ENCODE results near the gene CDSN. TPM values are rescaled to one million over a fixed set of nuclear protein-coding genes. Genes with fewer than 3 reads are reported as not detected.
A peak's percentile ranks its signal among the peaks of the same experiment; 100 is the strongest.

Gene CDSN
- total RNA-seq, 1 experiment from 2014 or later: not detected

DNA sequence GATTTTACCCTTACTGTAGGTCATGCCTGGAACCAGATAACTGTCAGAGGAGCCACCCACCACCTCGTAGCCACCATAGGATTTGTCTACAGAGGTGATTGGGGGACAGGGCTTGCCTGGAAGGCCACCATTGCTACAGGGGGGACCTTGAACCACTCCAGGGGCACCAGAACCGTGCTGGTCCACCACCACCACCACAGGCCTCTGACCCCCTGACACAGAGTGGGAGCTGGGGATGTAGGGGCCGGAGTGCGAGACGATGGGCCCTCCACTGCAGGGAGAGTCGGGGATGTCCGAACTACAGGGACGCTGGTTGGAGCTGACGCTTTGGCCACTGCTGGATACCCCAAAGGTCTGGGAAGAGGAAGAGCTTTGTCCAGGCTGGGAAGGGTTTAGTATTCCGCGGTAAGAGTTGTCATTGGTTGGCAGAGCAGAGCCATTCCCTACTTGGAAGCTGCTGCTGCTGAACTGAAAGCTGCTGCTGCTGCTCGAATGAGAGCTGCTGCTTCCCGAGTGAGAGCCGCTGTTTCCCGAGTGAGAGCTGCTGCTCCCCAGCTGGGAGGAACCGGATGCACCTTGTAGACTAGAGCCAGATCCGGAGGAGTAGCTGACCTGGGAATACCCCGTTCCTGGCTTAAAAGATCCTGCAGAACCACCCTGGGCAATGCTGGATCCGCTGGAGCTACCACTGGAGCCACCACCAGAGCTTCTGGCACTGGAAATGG is 3.4 kb downstream of the CDSN start:
- H3K36me3 ChIP-seq: no peaks in the 10 kb centered on the region
- no peak overlapping the region for H3K4me3 ChIP-seq
- no peaks in the 10 kb centered on the region for H3K27me3 ChIP-seq (replicated peaks)
- peaks cover 25% of the 10 kb centered on the region for H3K4me1 ChIP-seq (replicated peaks)
- DNase-seq (ENCODE audit: low read depth in 1 of 2, low spot score in 2 of 2): no peak
- H3K27ac ChIP-seq: no peak overlapping the region
- H3K9me3 ChIP-seq (replicated peaks): no peaks in the 10 kb centered on the region

DNA sequence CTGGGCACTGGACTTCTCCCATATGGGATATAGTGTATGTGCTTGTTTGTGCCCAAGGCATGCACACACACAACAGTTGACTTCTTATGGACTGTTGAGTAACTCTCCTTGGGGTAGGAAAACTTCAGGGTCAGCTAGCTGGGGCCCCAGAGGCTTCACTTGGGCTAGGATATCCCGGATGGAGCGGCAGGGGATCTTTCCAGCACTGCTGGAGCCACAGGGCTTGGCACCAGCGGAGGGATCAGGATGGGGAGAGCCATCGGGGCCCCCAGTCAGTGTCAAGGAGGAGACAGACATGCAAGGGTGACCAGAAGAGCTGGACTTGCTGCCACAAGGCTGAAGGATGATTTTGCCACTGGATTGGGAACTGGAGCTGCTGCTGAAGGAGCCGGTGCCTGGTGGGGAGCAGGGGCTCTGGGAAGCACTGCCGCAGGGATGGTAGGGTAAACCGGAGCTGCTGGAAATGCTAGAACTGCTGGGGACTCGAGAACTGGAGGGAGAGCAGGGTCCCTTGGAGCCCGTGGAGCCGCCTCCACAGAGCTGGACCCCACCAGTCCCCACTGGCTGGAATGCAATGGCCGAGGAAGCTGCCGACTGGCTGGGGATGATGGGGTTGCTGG is 4.2 kb downstream of the CDSN start:
- H3K4me1 ChIP-seq (replicated peaks): peaks cover 25% of the 10 kb centered on the region
- no peak for DNase-seq (ENCODE audit: low read depth in 1 of 2, low spot score in 2 of 2)
- H3K4me3 ChIP-seq: no peak overlapping the region
- no peaks in the 10 kb centered on the region for H3K36me3 ChIP-seq
- no peaks in the 10 kb centered on the region for H3K9me3 ChIP-seq (replicated peaks)
- no peak overlapping the region for H3K27ac ChIP-seq
- H3K27me3 ChIP-seq (replicated peaks): no peaks in the 10 kb centered on the region

GRCh38 chr6:31114970-31115849 is 5.0 kb downstream of the CDSN start:
- H3K27ac ChIP-seq: peak overlapping the region; percentile 93
- no peaks in the 10 kb centered on the region for H3K36me3 ChIP-seq
- peak overlapping the region; percentile 22 for H3K4me3 ChIP-seq
- H3K9me3 ChIP-seq (replicated peaks): no peaks in the 10 kb centered on the region
- no peaks in the 10 kb centered on the region for H3K27me3 ChIP-seq (replicated peaks)
- peaks cover 31% of the 10 kb centered on the region for H3K4me1 ChIP-seq (replicated peaks)
- peak in 1 of 2 experiments; percentile 59 for DNase-seq (ENCODE audit: low read depth in 1 of 2, low spot score in 2 of 2)

- no peaks in the 10 kb centered on the region for H3K36me3 ChIP-seq
- no peaks in the 10 kb centered on the region for H3K27me3 ChIP-seq (replicated peaks)
- no peaks in the 10 kb centered on the region for H3K9me3 ChIP-seq (replicated peaks)
- DNase-seq (ENCODE audit: low read depth in 1 of 2, low spot score in 2 of 2): peak; percentile 90 to 94
- H3K4me3 ChIP-seq: peak within 1 kb of the TSS; percentile 22
- H3K27ac ChIP-seq: peak within 1 kb of the TSS; percentile 93
- peaks cover 34% of the 10 kb centered on the region for H3K4me1 ChIP-seq (replicated peaks)
Observed at GRCh38 chr6:31114541-31114878, 5.7 kb downstream of the CDSN start, which contains the start of gene PSORS1C1. TSS of gene PSORS1C1 (plus strand) at chr6:31114800. CDS start at chr6:31129633, 14,833 bp downstream.

GRCh38 chr6:31113861-31114540 is 6.2 kb downstream of the CDSN start:
- H3K27ac ChIP-seq: peak overlapping the region; percentile 93
- DNase-seq (ENCODE audit: low read depth in 1 of 2, low spot score in 2 of 2): no peak

DNA sequence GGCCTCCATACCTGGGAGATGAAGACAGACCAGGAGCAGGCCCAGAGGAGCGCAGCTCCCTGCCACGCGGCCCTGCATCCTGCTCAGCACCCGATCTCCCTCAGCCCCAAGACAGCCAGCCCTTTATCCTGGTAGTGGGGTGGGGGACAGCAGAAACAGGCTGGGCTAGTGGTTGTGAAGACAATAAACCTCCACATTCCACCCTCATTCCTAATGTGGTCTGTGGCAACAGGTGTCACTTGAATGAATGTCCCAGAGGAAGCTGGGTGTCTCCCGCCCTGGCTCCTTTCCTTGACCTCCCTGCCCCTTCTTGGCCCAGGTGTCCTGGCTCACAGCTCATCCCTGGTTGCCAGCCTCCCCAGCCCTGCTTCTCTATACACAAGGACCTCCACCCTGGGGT is 7.8 kb downstream of the CDSN start, which contains the start of gene C6orf15:
Gene C6orf15 (minus strand): TSS at position 98 of the 400 bp plus-strand sequence. CDS start 20 bp downstream, at position 78.
- Histone ChIP-seq H3K4me1 (replicated peaks) (peaks cover 34% of the 10 kb centered on the region), H3K4me3 (no peak within 1 kb of the TSS), H3K27ac (no peak within 1 kb of the TSS), H3K27me3 (replicated peaks) (no peaks in the 10 kb centered on the region), H3K9me3 (replicated peaks) (no peaks in the 10 kb centered on the region), H3K36me3 (no peaks in the 10 kb centered on the region)
- no peak for DNase-seq (ENCODE audit: low read depth in 1 of 2, low spot score in 2 of 2)

More at GRCh38 chr6:31113861-31114540, 6.2 kb downstream of the CDSN start:
- Histone ChIP-seq H3K9me3 (replicated peaks) (no peaks in the 10 kb centered on the region), H3K4me3 (peak overlapping the region; percentile 22; the same call in 1 of the 2 replicates), H3K27me3 (replicated peaks) (no peaks in the 10 kb centered on the region), H3K36me3 (no peaks in the 10 kb centered on the region), H3K4me1 (replicated peaks) (peaks cover 34% of the 10 kb centered on the region)

DNA sequence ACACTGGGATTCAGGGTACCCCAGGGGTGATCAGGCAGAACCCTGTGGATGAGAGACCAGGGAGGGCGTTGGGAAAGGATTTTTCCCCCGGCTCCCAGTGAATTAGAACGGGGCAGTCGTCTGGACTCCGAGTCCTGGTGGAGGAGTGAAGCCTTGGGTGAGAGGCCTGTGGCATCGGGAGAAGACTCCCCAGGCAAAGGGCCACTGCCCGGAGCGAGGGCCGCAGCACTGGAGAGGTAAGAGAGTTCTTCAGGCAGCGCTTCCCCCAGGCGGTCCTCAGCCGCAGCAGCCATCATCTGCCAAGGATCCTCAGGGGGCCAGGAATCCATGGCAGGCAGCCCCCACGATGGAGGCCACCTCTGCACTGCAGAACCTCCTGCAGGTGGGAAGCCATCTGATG is 8.5 kb downstream of the CDSN start:
- Histone ChIP-seq H3K9me3 (replicated peaks) (no peaks in the 10 kb centered on the region), H3K4me3 (no peak overlapping the region), H3K27me3 (replicated peaks) (no peaks in the 10 kb centered on the region), H3K36me3 (no peaks in the 10 kb centered on the region), H3K4me1 (replicated peaks) (peaks cover 34% of the 10 kb centered on the region), H3K27ac (no peak overlapping the region)
- DNase-seq (ENCODE audit: low read depth in 1 of 2, low spot score in 2 of 2): no peak

- Histone ChIP-seq H3K9me3 (replicated peaks) (no peaks in the 10 kb centered on the region), H3K36me3 (no peaks in the 10 kb centered on the region), H3K4me1 (replicated peaks) (peaks cover 33% of the 10 kb centered on the region), H3K4me3 (no peak overlapping the region), H3K27me3 (replicated peaks) (no peaks in the 10 kb centered on the region), H3K27ac (no peak overlapping the region)
- no peak for DNase-seq (ENCODE audit: low read depth in 1 of 2, low spot score in 2 of 2)
Observed at GRCh38 chr6:31110825-31111582, 9.2 kb downstream of the CDSN start.

DNA sequence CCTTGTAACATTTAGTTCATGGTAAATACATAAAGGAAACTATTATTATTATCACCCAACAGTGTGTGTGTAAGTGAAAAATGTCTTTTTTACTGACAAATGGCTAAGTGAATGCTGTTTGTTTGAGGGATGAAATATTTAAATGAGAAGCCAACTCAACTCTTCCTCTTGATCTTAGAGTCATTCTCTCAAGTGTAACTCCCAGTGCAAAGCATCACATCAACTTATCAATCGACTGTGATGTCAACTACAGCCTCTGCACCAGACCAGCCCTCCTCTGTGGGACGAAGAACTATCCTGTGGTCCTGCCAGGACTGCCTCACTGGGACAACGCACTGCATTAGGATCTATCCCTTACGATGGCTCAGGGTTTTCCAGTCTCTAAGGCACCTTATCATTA is 13.2 kb downstream of the CDSN start:
- Histone ChIP-seq H3K27ac (no peak overlapping the region), H3K36me3 (no peaks in the 10 kb centered on the region), H3K27me3 (replicated peaks) (no peaks in the 10 kb centered on the region), H3K4me3 (no peak overlapping the region), H3K4me1 (replicated peaks) (peaks cover 9% of the 10 kb centered on the region), H3K9me3 (replicated peaks) (no peaks in the 10 kb centered on the region)
- no peak for DNase-seq (ENCODE audit: low read depth in 1 of 2, low spot score in 2 of 2)

DNA sequence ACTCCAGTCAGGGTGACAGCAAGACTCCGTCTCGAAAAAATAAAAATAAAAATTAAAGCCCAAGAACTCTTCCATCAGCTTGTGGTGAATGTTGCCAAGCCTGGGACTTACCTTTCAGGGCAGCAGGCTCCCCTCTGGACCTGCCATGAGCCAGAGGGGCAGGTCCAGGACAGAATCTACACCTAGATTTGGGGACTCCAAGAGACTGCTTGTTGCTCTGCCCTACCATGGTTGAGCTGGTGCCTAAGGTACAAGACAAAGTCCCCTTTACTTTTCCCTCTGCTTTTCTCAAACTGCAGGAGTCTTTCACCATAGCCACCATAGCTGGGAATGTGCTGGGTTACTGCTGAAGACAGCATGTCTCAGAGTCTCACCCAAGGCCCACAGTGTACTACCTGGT is 17.1 kb downstream of the CDSN start:
- no peak overlapping the region for H3K27ac ChIP-seq
- no peaks in the 10 kb centered on the region for H3K27me3 ChIP-seq (replicated peaks)
- H3K4me3 ChIP-seq: no peak overlapping the region
- no peak for DNase-seq (ENCODE audit: low read depth in 1 of 2, low spot score in 2 of 2)
- no peaks in the 10 kb centered on the region for H3K9me3 ChIP-seq (replicated peaks)
- H3K4me1 ChIP-seq (replicated peaks): no peaks in the 10 kb centered on the region
- no peaks in the 10 kb centered on the region for H3K36me3 ChIP-seq

DNA sequence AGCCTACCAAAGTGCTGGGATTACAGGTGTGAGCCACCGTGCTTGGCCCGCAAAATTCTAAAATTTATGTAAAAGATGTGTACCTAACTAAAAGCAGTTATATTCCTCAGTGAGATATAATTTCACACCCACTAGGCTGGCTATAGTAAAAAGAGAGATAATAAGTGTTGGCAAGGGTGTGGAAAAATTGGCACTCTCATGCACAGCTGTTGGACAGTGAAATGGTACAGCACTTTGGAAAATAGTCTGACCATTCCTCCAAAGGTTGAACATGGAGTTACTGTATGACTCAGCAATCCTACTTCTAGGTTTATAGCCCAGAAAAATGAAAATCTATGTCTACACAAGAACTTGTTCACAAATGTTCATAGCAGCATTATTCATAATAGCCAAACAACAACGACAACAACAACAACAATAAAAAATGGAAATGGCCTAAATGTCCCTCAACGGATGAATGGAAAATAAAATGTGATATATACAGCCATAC is 21.8 kb downstream of the CDSN start:
- H3K4me3 ChIP-seq: no peak overlapping the region
- no peaks in the 10 kb centered on the region for H3K27me3 ChIP-seq (replicated peaks)
- H3K27ac ChIP-seq: no peak overlapping the region
- H3K4me1 ChIP-seq (replicated peaks): peaks cover 12% of the 10 kb centered on the region
- no peaks in the 10 kb centered on the region for H3K9me3 ChIP-seq (replicated peaks)
- DNase-seq (ENCODE audit: low read depth in 1 of 2, low spot score in 2 of 2): no peak
- H3K36me3 ChIP-seq: no peaks in the 10 kb centered on the region

DNA sequence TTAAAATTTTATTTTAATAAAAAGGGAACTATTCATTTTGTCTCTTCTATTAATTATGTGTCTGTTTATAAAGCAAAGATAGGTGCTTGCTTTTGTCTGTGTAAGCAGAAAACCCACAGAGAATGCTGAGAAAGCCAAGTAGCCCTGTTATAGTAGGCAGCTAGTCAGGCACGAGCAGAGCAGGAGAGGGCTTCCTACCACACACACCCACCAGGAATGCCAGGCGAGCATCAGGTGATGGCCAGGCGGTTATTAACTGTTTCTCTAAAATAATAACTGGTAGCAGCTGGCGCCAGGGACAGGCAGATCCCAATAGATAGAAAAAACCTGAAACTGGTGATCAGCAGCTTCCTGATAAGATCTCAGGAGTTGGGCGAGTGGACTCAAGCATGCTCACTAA is 23.6 kb downstream of the CDSN start:
- H3K36me3 ChIP-seq: no peaks in the 10 kb centered on the region
- H3K4me3 ChIP-seq: no peak overlapping the region
- no peaks in the 10 kb centered on the region for H3K9me3 ChIP-seq (replicated peaks)
- no peaks in the 10 kb centered on the region for H3K27me3 ChIP-seq (replicated peaks)
- no peak for DNase-seq (ENCODE audit: low read depth in 1 of 2, low spot score in 2 of 2)
- H3K27ac ChIP-seq: no peak overlapping the region
- H3K4me1 ChIP-seq (replicated peaks): peaks cover 18% of the 10 kb centered on the region

- DNase-seq (ENCODE audit: low read depth in 1 of 2, low spot score in 2 of 2): no peak
- Histone ChIP-seq H3K27ac (no peak overlapping the region), H3K27me3 (replicated peaks) (no peaks in the 10 kb centered on the region), H3K9me3 (replicated peaks) (no peaks in the 10 kb centered on the region), H3K4me3 (no peak overlapping the region), H3K36me3 (no peaks in the 10 kb centered on the region), H3K4me1 (replicated peaks) (peaks cover 18% of the 10 kb centered on the region)
Observed at GRCh38 chr6:31096215-31096614, 24.0 kb downstream of the CDSN start.
